B cell (primary cell): ENCODE data around the gene DLGAP3. TPM values are rescaled to one million over a fixed set of nuclear protein-coding genes. Genes with fewer than 3 reads are reported as not detected.

Experiments used
- ATAC-seq: fragments of 200-7000 bp; cut with Tn5 transposase; one replicate; pipeline ENCODE4 v1.10.0; 2021; ENCODE audit warnings: low read depth, mild to moderate bottlenecking, moderate number of reproducible peaks, moderate library complexity
- CTCF ChIA-PET: fragments of 350-600 bp; sonication (Branson Sonifier 250); formaldehyde crosslinking; loops from one replicate; lab custom pipeline; 2021; ENCODE audit warnings: antibody characterized with exemption, inconsistent platforms; lab: Charles Lee
- POLR2A ChIA-PET: fragments of 350-600 bp; sonication (Branson Sonifier 250); formaldehyde crosslinking; loops from one replicate; lab custom pipeline; 2021; ENCODE audit warnings: antibody characterized with exemption; lab: Charles Lee
- DNase-seq: peaks from one replicate; pipeline ENCODE4 v3.0.0; 2013
- H2AFZ ChIP-seq: 2 replicates; pipeline ENCODE4 v1.6.1; 2012; ENCODE audit warnings: mild to moderate bottlenecking, low read depth, low read length; ENCODE audit not compliant: insufficient read depth, poor library complexity, severe bottlenecking
- H3K27ac ChIP-seq, 2 donors: 1 replicate in 1 of 2; 2 replicates in 1 of 2; pipeline ENCODE4 v1.5.1; 2012 to 2013; ENCODE audit warnings: low read length in 2 of 2, mild to moderate bottlenecking in 2 of 2, moderate library complexity in 1 of 2
- H3K27me3 ChIP-seq, 4 experiments: fragments of 200-600 bp in 1 of 4; sonication (generic) in 1 of 4; replicated peaks in 1 of 4; 1 replicate in 2 of 4; 2 replicates in 2 of 4; pipeline versions ENCODE4 v1.6.1 to v1.7.0; 2013 to 2016; ENCODE audit warnings: low read length in 3 of 4, mild to moderate bottlenecking in 2 of 4, mixed read lengths in 1 of 4, moderate library complexity in 1 of 4; ENCODE audit not compliant: insufficient read depth in 4 of 4, control insufficient read depth in 3 of 4; ENCODE audit errors: control extremely low read depth in 1 of 4
- H3K36me3 ChIP-seq, 2 experiments: replicated peaks in 1 of 2; 1 replicate in 1 of 2; 2 replicates in 1 of 2; pipeline versions ENCODE4 v1.6.1 to v1.7.1; 2013; ENCODE audit warnings: low read length in 1 of 2; ENCODE audit not compliant: insufficient read depth in 2 of 2, control insufficient read depth in 1 of 2; ENCODE audit errors: control extremely low read depth in 1 of 2, extremely low read depth in 1 of 2
- H3K4me1 ChIP-seq, 2 donors: fragments of 200-600 bp in 1 of 2; sonication (generic) in 1 of 2; 1 replicate in 1 of 2; 2 replicates in 1 of 2; pipeline versions ENCODE4 v1.5.1 to v1.6.1; 2013 to 2017; ENCODE audit warnings: low read length in 2 of 2; ENCODE audit not compliant: control insufficient read depth in 2 of 2, insufficient read depth in 2 of 2
- H3K4me2 ChIP-seq: replicated peaks from 2 replicates; pipeline ENCODE3; 2012; ENCODE audit warnings: mild to moderate bottlenecking, low read depth, low read length; ENCODE audit not compliant: poor library complexity, severe bottlenecking
- H3K4me3 ChIP-seq, 5 experiments: fragments of 200-600 bp in 1 of 5; sonication (generic) in 1 of 5; 1 replicate in 3 of 5; 2 replicates in 2 of 5; pipeline versions ENCODE4 v1.5.1 to v1.7.0; 2011 to 2016; ENCODE audit warnings: low read length in 4 of 5, mild to moderate bottlenecking in 4 of 5, low read depth in 2 of 5, control low read depth in 1 of 5, moderate library complexity in 1 of 5; ENCODE audit not compliant: insufficient read depth in 1 of 5; ENCODE audit errors: control extremely low read depth in 1 of 5, extremely low read depth in 1 of 5
- H3K79me2 ChIP-seq: fragments of 200-600 bp; sonication (generic); one replicate; pipeline ENCODE4 v1.6.0; 2016; ENCODE audit warnings: low read length; ENCODE audit not compliant: control insufficient read depth, insufficient read depth
- H3K9ac ChIP-seq: fragments of 200-600 bp; sonication (generic); 2 replicates; pipeline ENCODE4 v1.6.1; 2017; ENCODE audit warnings: mild to moderate bottlenecking, low read length, moderate library complexity
- H3K9me3 ChIP-seq, 3 donors: one replicate each; pipeline versions ENCODE4 v1.6.1 to v1.7.1; 2013; ENCODE audit warnings: low read length in 2 of 3; ENCODE audit not compliant: control insufficient read depth in 2 of 3, insufficient read depth in 1 of 3; ENCODE audit errors: control extremely low read depth in 1 of 3
- H4K20me1 ChIP-seq: 2 replicates; pipeline ENCODE4 v1.6.0; 2012; ENCODE audit warnings: mild to moderate bottlenecking, low read length; ENCODE audit not compliant: insufficient read depth, control insufficient read depth, poor library complexity, severe bottlenecking
- H3K27ac Mint-ChIP-seq: one replicate; pipeline ENCODE4 v1.8.0; 2021; ENCODE audit warnings: mixed read lengths
- H3K27me3 Mint-ChIP-seq: one replicate; pipeline ENCODE4 v1.8.0; 2021; ENCODE audit warnings: mixed read lengths
- H3K4me1 Mint-ChIP-seq: one replicate; pipeline ENCODE4 v1.8.0; 2021; ENCODE audit warnings: mixed read lengths
- H3K4me3 Mint-ChIP-seq: one replicate; pipeline ENCODE4 v1.8.0; 2021; ENCODE audit warnings: mixed read lengths
- H3K9me3 Mint-ChIP-seq: one replicate; pipeline ENCODE4 v1.8.0; 2022; ENCODE audit warnings: mixed read lengths; ENCODE audit not compliant: insufficient read depth
- CTCF ChIP-seq: fragments of 200-600 bp; IDR thresholded peaks from one replicate; pipeline ENCODE4 v1.8.0; 2022; ENCODE audit warnings: antibody characterized with exemption, mild to moderate bottlenecking
- EZH2 ChIP-seq: IDR thresholded peaks from 2 replicates; pipeline ENCODE4 v1.6.1; 2012; ENCODE audit warnings: borderline replicate concordance, low read depth, mild to moderate bottlenecking, moderate library complexity, low read length; ENCODE audit not compliant: insufficient read depth, poor library complexity, severe bottlenecking
- whole genome bisulfite sequencing: methylation state at CpG from one replicate; pipeline ENCODE4 v1.1.5; 2013; ENCODE audit warnings: missing lambda C conversion rate; ENCODE audit not compliant: insufficient coverage; 5-methylcytosine and 5-hydroxymethylcytosine counted together
- intact Hi-C: fragments of 100-400 bp; cut with micrococcal nuclease; formaldehyde crosslinking; loops from one replicate; pipeline ENCODE4 v1.10.0; 2022
- polyA plus RNA-seq: library from polyadenylated mRNA; depleted of rRNA; stranded (reverse); fragments of >200 nt; gene quantifications from 2 replicates; pipeline ENCODE4 v1.2.3, GENCODE V29; 2012
- total RNA-seq, 2 donors: library from RNA; stranded (reverse); fragments of 120-200 nt in 1 of 2; gene quantifications; 1 replicate in 1 of 2; 2 replicates in 1 of 2; pipeline versions ENCODE4 v1.2.3 to v1.2.4, GENCODE V29; 2013 to 2022

Gene DLGAP3
- total and polyA plus RNA-seq, 2 donors (not counting 1 experiment from before 2014, with no cell fraction given): 2.3 to 2.4 TPM

- WGBS: 79% methylated on average over 9 of the region's 11 CpGs
- Histone ChIP-seq H3K27me3 (no peaks in the 10 kb centered on the region), H4K20me1 (no peaks in the 10 kb centered on the region), H3K9ac (no peak overlapping the region), H3K79me2 (no peaks in the 10 kb centered on the region), H3K4me1 (no peaks in the 10 kb centered on the region), H3K27ac (no peak overlapping the region), H3K4me2 (no peak overlapping the region), H3K9me3 (peaks cover 0 to 3% (median 0%) of the 10 kb centered on the region in 3 donors), H3K36me3 (no peaks in the 10 kb centered on the region), H3K4me3 (no peak overlapping the region), H2AFZ (no peak overlapping the region)
- ATAC-seq (no peak), DNase-seq (no peak)
- ChIA-PET CTCF (no interaction called here), POLR2A (no interaction called here)
- no peaks in the 10 kb centered on the region for H3K27me3 Mint-ChIP-seq
- H3K27ac Mint-ChIP-seq: no peak overlapping the region
- intact Hi-C loops: no loop called here
- peaks cover 9% of the 10 kb centered on the region for H3K4me1 Mint-ChIP-seq
- no peak overlapping the region for H3K4me3 Mint-ChIP-seq
- no peaks in the 10 kb centered on the region for H3K9me3 Mint-ChIP-seq
- TF ChIP-seq EZH2 (no peak), CTCF (no peak)
These were observed 103.9 kb downstream of the DLGAP3 start for GRCh38 chr1:34825455-34826091.

- Mint-ChIP-seq H3K4me3 (no peak overlapping the region), H3K4me1 (peaks cover 9% of the 10 kb centered on the region), H3K9me3 (no peaks in the 10 kb centered on the region), H3K27me3 (no peaks in the 10 kb centered on the region), H3K27ac (no peak overlapping the region)
- no peak overlapping the region for H2AFZ ChIP-seq
- H3K79me2 ChIP-seq: no peaks in the 10 kb centered on the region
- H3K9me3 ChIP-seq: peaks cover 0 to 3% (median 0%) of the 10 kb centered on the region in 3 donors
- ChIA-PET CTCF (no interaction called here), POLR2A (no interaction called here)
- H3K36me3 ChIP-seq: no peaks in the 10 kb centered on the region
- H4K20me1 ChIP-seq: no peaks in the 10 kb centered on the region
- H3K4me2 ChIP-seq: no peak overlapping the region
- H3K27me3 ChIP-seq: no peaks in the 10 kb centered on the region
- H3K4me1 ChIP-seq: no peaks in the 10 kb centered on the region
- intact Hi-C loops: no loop called here
- no peak overlapping the region for H3K9ac ChIP-seq
- ATAC-seq: no peak
- WGBS: 100% methylated on average over 1 of the region's 3 CpGs
- H3K27ac ChIP-seq: no peak overlapping the region
- no peak for DNase-seq
- TF ChIP-seq EZH2: no peak
- TF ChIP-seq CTCF: no peak
- no peak overlapping the region for H3K4me3 ChIP-seq
These were observed 104.5 kb downstream of the DLGAP3 start for GRCh38 chr1:34824817-34825454.
